ENCODE results near the gene ITGA11.

ITGA11 gene

DNA sequence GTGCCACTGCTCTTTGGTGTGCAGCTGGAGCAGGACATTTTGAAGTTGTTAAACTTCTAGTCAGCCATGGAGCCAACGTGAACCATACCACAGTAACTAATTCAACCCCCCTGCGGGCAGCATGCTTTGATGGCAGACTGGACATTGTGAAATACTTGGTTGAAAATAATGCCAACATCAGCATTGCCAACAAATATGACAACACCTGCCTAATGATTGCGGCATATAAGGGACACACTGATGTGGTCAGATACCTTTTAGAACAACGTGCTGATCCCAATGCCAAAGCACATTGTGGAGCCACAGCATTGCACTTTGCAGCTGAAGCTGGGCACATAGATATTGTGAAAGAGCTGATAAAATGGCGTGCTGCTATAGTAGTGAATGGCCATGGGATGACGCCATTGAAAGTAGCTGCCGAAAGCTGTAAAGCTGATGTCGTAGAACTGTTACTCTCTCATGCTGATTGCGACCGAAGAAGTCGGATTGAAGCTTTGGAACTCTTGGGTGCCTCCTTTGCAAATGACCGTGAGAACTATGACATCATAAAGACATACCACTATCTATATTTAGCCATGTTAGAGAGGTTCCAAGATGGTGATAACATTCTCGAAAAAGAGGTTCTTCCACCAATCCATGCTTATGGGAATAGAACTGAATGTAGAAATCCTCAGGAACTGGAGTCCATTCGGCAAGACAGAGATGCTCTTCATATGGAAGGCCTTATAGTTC, 142.2 kb downstream of the ITGA11 start:
- DNase-seq (ENCODE audit: low spot score) = no peak

DNA sequence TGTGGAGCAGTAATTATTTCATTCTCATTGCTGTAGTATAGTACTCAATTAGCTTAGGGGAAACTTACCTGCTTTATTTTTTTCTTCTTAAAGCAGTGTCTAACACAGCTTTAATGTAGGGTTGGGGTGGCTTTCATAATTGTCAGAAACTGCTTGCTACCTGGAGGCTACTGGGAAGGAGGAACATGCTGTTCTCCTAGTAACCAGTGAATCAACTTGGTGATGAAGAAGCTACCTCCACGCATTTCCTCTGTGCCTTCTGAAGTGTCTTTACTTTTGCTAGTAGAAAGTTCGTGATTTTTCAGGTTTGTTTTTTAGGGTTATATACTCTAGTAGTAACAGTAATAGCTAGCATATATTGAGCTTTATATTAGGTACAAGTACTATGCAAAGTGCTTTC, 142.9 kb downstream of the ITGA11 start:
- DNase-seq (ENCODE audit: low spot score) = no peak

DNA sequence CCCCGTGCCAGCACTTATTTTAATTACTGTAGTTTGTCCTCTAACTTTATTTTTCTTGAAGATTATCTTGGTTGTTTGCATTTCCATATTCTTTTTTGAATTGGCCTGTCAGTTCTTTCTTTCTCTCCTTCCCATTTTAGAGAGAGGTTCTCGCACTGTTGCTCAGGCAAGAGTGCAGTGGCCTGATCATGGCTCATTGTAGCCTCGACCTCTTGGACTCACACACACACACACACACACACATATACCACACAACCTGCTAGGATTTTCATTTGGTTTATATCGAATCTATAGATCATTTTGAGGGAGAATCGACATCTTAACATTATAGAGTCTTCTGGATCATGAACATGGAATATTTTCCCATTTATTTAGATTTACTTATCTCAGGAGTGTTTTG, 145.7 kb downstream of the ITGA11 start:
- DNase-seq (ENCODE audit: low spot score) = no peak

DNA sequence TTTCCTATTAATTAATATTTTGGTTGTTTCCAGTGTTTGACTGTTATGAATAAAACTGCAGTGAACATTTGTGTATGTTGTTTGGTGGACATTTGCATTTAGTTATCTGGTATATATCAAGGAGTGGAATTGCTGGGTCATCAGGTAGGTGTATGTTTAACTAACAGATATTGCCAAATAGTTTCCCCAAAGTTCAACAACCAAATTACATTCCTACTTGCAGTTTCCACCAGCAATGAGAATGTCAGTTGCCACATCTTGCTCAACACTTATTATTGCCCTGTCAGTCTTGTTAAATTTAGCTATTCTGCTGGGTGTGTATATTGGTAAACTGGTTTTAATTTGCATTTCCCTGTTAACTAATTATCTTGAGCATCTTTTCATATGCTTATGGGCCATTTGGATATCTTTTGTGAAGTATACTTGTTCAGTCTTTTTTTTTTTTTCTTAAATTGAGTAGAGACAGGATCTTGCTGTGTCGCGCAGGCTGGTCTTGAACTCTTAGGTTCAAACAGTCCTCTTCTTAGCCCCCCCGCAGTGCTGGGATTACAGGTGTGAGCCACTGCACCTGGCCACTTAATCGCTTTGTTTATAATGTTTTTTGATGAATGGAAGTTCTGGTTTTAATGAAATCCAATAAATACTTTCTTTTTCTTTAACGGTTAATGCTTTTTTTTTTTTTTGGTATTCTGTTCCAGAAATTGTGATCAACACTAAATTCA, 146.5 kb downstream of the ITGA11 start:
- DNase-seq (ENCODE audit: low spot score) = no peak

DNA sequence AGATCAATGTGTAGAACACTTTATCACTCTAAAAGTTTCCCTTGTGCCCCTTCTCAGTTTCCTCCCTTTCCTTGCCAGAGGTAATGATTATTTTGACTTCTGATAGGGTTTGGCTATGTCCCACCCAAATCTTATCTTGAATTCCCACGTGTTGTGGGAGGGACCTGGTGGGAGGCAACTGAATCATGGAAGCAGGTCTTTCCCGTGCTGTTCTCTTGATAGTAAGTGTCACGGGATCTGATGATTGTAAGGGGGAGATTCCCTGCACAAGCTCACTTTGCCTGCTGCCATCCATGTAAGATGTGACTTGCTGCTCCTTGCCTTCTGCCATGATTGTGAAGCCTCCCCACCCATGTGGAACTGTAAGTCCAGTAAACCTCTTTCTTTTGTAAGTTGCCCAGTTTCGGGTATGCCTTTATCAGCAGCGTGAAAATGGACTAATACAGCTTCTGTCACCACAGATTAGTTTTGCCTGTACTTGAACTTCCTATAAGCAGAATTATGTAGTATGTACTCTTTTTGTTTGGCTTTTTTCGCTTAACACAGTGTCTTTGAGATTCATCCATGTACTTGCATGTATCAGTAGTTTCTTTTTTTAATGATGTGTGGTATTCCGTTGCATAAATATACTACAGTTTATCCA, 147.2 kb downstream of the ITGA11 start:
- DNase-seq (ENCODE audit: low spot score) = no peak

DNA sequence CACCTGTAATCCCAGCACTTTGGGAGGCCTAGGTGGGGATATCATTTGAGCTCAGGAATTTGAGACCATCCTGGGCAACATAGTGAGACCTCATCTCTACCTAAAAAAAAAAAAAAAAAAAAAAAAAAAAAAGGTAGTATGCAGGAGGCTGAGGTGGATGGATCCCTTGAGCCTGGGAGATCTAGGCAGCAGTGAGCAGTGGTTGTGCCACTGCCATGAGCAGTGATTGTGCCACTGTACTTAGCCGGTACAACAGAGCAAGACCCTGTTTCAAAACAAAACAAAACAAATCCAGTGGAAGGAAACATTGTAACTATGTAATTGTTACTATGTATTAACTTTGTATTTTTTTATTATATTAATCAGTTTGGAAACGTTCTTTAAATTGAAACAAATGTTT, 148.6 kb downstream of the ITGA11 start:
- DNase-seq (ENCODE audit: low spot score) = no peak

DNA sequence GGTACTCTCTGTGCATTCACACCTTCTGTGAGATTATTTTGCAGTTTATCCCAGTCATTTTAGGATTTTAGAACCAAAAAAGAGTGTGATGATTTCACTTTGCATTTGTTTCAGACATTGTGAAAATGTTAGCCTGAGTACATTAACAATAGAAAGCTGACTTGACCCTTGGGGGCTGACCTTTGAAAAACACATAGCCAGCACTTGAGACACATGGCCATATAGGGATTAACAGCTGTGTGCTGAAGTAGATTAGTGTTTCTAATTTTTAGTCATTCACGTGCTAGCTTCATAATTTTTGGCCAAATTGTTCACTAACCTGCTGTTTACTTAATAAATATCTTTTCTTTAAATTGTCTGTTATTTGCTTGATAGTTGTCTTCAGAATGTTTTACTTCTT, 151.0 kb downstream of the ITGA11 start:
- DNase-seq (ENCODE audit: low spot score) = no peak

DNA sequence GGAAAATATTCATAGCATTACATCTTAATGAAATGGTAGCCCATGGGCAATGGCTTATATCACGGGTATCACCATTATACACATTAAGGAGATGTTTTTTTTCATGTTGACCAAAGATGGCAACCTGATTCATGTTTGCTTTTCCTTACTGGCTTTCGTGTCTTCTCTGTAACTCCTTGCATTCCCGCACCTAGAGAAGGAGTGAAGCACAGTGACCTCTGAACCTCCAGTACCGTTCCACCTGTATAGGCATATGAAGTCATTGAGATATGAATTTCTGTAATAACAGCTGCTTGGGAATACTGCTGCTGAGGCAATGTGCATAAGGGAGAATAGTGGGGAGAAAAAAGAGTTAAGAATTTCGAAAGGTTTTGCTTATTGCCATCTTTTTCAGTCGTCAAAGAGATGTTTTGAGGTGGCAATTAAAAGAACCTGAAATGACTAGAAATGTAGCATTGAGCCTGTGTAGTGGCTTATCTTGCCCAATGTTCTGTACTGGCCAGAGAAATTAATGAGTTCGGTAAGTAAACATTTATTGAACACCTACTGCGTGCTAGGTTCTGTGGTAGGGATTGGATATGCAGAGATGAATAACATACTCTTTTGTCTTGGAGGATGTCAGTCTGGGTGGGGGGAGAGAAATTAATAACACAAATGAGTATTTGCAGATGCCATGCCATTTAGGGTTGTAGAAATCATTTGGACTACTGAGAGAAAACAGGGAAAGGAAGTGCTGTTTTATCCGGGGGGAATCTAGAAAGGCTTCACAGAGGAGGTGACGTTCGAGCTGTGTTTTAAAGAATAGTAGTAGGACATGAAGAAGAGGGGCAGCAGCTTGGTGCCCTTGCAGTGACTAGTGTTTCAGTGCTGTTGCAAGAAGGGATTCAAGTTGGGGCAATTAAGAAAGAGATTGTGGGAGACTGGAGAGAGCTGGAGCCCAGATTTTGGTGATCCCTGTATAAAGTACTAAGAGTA, 151.9 kb downstream of the ITGA11 start:
- DNase-seq (ENCODE audit: low spot score) = no peak

DNA sequence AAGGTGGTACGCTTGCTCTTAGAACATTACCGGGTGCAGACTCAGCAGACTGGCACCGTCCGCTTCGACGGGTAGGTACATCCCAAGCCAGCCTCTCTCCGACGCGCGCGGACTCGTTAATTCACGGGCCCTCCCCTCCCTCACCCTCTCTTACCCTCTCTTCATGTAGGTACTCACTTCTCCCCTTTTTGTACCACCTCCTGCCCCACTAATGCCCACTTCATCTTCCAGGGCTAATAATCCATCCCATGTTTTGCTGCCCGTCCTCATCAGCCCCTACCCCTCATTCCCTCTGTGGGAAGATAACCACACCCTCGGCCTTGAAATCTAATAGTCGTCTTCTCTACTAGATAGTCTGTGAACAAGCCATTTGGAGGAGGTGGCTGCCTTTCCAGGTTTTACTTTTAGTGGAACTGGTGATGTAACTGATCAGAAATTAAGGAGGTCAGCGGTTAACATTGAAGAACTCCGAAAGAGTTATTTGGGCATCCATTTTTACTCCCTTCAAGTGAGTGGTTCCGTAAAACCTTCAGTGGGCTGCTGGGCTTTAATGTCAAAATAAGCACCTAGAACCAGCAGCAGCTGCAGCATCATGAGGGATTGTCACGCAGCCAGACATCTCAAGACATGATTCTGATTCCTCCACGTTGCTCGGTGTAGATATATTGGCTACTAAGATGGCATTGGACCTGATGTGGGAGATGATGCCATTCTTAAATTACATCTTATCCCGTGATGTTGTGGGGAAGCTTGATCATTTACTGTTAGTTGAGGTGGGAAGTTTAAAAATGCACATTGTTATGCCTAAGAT, 153.2 kb downstream of the ITGA11 start:
- no peak for DNase-seq (ENCODE audit: low spot score)

DNA sequence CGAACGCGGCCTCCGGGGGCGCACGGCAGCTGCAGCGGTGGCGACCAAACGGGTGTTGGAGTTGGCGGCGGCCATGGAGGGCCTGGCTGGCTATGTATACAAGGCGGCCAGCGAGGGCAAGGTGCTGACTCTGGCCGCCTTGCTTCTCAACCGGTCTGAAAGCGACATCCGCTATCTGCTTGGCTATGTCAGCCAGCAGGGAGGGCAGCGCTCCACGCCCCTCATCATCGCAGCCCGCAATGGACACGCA, 153.7 kb downstream of the ITGA11 start:
- DNase-seq (ENCODE audit: low spot score) = peak; percentile 60

DNA sequence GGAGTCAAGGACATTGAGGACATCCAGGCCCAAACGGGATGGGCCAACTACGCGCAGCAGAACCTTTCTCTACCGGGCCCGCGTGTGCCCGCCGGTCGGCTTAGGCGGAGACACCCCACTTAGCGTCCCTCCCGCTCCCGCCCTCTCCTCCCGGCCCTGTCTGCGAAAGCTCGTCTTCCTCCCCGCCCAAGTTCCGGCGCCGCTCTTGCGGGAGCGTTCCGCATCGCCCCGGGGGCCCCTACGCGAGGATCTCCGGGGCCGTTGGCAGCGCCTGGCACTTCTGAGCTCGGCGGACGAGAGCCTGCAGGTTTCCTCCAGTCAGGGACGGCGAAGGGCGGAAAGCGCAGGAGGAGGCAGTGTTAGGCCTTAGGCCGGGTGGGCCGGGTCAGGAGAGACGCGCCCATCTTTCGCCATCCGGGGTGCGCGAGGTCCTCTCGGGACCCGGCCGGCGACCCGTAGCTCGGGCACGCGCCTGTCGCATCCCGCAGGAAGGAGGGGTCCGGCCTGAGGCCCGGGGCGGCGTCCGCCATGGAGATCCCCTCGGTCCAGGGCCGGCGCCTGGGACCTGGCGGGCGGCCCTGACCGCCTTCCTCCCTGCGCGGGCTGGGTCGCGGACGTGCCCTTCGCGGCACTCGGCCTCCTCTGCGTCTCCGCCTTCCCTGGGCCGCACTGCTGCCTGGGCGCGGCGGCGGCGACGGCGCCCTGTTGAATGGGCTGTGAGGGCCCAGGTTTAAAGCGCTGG, 154.2 kb downstream of the ITGA11 start, which contains the start of gene FEM1B:
FEM1B (plus strand) TSS at position 143 of the 742 bp plus-strand sequence. CDS start 673 bp downstream, outside the sequence.
- DNase-seq (ENCODE audit: low spot score) = peak; percentile 78

DNA sequence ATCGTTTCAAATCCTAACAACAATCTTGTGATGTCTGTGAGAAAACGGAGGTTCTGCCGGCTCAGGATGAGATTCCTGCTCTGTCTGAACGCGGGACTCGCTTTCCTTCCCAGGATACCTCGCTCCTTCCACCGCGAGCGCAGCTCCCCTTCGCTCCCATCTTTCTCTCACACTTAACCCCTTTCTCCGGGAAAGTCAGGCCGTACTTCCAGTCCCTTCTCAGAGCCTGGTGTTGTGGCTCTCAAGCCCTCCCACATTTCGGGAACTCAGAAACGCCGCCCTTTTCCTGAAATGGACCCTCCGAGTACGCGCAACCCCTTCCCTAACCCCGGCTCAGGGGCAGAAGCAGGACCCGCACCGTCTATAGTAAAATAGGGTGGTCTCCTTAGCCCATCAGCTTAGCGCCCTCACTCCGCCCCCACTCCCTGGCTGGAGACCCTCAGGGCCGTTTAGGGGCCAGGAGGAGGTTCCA, 154.8 kb downstream of the ITGA11 start:
- no peak for DNase-seq (ENCODE audit: low spot score)

DNA sequence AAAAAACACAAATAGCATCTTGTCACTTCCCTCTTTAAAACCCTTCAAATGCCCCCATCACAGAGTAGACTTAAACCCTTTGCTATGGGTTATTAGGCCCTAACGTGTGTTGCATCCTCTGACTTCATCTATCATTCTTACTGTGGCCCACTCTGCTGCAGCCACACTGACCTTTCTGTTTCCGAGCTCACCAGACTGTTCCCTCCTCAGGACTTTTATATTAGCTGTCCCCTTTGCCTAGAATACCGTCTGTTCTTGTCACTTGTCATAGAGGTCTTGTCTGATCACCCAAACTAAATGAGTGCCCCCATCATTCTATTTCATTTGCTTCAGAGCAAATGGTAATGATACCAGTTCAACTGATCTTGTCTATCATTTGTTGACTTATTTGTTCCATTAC, 155.3 kb downstream of the ITGA11 start:
- no peak for DNase-seq (ENCODE audit: low spot score)

DNA sequence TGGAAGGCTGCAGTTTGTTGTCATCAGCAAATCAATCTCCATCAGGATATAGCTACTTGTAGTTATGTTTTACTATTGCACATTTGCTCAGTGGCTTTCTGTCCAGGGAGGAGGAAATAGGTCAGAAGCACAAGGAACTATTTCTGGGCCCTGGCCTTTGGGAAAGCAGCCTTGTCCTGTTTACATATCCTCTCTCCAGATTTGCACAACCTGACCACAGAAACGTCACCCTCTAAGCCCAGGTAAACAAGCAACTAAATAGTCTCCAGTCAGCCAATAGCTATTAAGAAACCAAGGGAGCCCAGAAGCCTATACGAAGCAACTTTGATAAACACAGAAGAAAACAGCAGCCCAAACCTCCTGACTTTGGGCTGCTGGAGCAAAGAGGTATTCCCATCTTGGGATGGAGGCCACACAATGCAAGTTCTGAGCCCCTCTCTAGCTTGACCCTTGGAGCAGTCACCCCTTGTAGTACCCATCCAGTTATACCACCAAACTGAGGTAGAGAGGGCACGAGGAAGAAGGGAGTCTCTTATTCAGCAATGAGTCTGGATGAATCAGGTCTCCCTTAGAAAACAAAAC, 156.7 kb downstream of the ITGA11 start:
- DNase-seq (ENCODE audit: low spot score) = no peak

DNA sequence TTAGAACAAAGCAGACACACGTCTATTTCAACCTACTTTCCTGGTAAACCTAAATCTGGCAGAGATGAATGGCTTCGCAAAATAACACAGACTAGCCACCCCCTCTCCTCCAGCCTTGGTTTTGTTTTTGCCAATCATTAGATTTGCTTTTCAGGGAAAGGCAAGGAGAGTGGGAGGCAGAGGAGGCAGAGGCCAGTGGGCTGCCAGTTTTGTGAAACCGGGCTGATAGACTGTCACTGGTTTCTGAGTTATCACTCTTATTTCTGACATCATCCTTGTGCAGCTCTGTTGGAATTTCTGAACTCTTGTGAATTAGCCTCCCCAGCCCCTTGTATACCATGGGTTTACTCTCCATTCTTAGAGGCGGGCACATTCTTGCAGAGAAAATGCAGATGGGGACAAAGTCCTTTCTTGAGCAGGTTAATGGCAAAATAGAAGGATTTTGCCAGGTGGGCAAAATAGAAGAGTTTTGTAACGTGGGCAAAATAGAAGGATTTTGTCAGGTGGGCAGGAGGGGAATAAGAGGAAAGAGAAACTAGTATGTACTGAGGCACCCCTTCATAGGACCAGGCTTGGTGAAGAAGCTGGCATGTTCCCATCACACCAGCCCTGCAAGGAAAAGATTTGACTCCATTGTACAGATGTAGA, 157.6 kb downstream of the ITGA11 start:
- no peak for DNase-seq (ENCODE audit: low spot score)

DNA sequence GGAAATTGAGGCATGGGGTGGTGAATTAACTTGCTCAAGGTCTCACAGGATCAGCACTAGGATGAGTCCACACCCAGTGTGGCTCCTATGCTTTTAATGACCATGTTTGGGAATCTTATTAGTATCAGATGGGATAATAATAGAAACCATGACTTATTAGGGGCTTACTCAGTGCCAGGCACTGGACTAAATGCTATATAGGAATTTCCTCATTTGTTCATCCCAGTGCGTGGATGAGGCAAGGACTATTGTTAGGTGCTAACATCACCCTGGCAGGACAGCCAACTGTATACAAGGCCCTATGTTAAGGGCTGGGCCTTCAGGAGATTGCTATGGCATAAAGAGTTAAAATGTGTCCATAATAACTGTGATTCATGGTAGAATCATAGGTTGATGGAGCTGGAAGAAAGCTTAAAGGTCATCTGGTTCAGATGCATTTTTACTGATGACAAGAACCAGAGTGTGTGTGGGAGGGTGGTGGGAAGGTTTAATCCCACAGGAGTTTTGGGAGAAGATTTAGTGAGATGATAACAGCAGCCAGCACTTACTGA, 159.2 kb downstream of the ITGA11 start:
- peak; percentile 94 for DNase-seq (ENCODE audit: low spot score)

DNA sequence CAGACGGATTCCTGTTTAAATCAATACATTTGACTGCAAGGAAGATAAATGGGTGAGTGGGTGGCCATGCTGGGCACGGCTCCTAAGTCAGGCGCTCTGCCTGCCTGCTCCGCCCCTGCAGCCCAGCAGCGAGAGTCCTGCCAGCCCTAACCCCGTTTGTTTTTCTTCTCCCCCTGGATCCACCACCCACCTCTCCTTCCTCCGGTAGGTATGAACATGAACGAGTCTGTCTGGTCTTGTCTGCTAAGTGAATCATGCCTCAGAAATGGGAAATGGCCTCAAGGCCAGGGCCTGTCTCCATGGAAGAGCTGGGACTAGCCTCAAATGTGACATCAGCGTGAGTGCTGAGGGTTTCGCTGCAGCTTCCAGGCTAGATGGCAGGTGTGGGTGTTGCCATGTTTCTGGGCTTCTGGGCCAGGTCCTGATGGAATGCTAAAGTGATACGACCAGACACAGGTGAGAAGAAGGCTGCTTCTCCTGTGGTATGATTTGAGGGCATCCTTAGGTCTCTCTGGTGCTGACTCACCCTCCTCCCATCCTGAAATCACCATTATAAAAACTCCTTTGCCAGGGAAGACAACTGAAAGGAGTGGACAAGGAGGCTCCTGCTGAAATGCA, 160.0 kb downstream of the ITGA11 start:
- peak; percentile 49 for DNase-seq (ENCODE audit: low spot score)

DNA sequence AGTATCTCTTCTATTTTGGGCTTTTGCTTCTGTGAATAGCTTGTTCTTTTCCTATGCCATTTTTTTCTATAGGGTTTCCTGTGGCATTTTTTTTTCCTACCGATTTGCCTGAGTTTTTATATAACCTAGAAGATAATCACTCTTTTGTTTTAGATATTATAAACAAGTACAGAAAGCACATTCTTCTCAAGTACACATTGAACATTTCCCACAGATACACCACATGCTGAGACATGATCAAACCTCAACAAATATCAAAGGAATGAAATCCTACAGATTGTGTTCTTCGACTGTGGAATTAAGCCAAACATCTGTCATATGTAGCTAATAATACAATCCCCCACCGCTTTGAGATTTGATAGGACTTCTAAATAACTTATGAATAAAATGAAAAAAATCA, 163.6 kb downstream of the ITGA11 start:
- DNase-seq (ENCODE audit: low spot score) = no peak

DNA sequence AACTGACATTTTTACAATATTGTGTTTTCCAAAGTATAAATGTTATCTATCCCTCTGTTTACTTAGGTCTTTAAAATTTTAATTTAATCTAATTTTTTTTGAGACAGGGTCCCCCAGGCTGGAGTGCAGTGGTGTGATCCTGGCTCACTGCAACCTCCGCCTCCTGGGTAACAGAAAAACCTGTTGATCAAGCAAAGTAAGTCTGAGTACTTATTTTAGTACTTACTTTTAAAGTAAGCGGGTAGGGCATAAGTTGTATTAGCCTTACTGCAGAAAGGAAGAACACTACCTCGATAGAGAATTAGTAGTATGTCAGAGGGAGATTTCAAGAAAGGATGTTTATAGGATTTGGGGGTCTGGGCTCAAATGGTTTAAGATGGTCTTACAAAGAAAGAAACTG, 166.3 kb downstream of the ITGA11 start:
- DNase-seq (ENCODE audit: low spot score) = no peak

Data from kidney capillary endothelial cell (primary cell).